ENCODE measurements around the gene PRPSAP2. TPM values are rescaled to one million over a fixed set of nuclear protein-coding genes. Genes with fewer than 3 reads are reported as not detected.

PRPSAP2 gene
- total RNA-seq, 1 experiment from 2014 or later: 24.6 TPM

GRCh38 chr17:18975597-18975996, 117.7 kb downstream of the PRPSAP2 start:
- Mint-ChIP-seq H3K27ac (ENCODE audit: unreplicated experiment) (no peak overlapping the region), H3K27me3 (ENCODE audit: unreplicated experiment) (no peaks in the 10 kb centered on the region), H3K4me3 (ENCODE audit: low read depth, unreplicated experiment) (no peak overlapping the region), H3K4me1 (ENCODE audit: low read depth, unreplicated experiment) (no peaks in the 10 kb centered on the region), H3K9me3 (ENCODE audit: low read depth, unreplicated experiment) (no peaks in the 10 kb centered on the region), H3K36me3 (ENCODE audit: insufficient read depth, unreplicated experiment) (peaks cover 18% of the 10 kb centered on the region)
- intact Hi-C loops (cut with micrococcal nuclease; ENCODE audit: unreplicated experiment): no loop called here
- CTCF ChIA-PET: no interaction called here
- no peak for TF ChIP-seq CTCF (IDR thresholded peaks at IDR 0.05; ENCODE audit: unreplicated experiment)
- BruUV-seq (replicated peaks): no TSS peak
- DNase-seq: no peak

GRCh38 chr17:18976201-18976600, 118.3 kb downstream of the PRPSAP2 start:
- Mint-ChIP-seq H3K36me3 (ENCODE audit: insufficient read depth, unreplicated experiment) (peaks cover 18% of the 10 kb centered on the region), H3K27me3 (ENCODE audit: unreplicated experiment) (no peaks in the 10 kb centered on the region), H3K27ac (ENCODE audit: unreplicated experiment) (no peak overlapping the region), H3K4me3 (ENCODE audit: low read depth, unreplicated experiment) (no peak overlapping the region), H3K4me1 (ENCODE audit: low read depth, unreplicated experiment) (no peaks in the 10 kb centered on the region), H3K9me3 (ENCODE audit: low read depth, unreplicated experiment) (no peaks in the 10 kb centered on the region)
- no peak for DNase-seq
- CTCF ChIA-PET: no interaction called here
- intact Hi-C loops (cut with micrococcal nuclease; ENCODE audit: unreplicated experiment): no loop called here
- BruUV-seq (replicated peaks): no TSS peak
- no peak for TF ChIP-seq CTCF (IDR thresholded peaks at IDR 0.05; ENCODE audit: unreplicated experiment)

GRCh38 chr17:18977021-18977420, 119.1 kb downstream of the PRPSAP2 start:
- TF ChIP-seq CTCF (IDR thresholded peaks at IDR 0.05; ENCODE audit: unreplicated experiment): no peak
- no TSS peak for BruUV-seq (replicated peaks)
- no peaks in the 10 kb centered on the region for H3K9me3 Mint-ChIP-seq (ENCODE audit: low read depth, unreplicated experiment)
- DNase-seq: no peak
- H3K4me1 Mint-ChIP-seq (ENCODE audit: low read depth, unreplicated experiment): peaks cover 3% of the 10 kb centered on the region
- no peak overlapping the region for H3K4me3 Mint-ChIP-seq (ENCODE audit: low read depth, unreplicated experiment)
- H3K36me3 Mint-ChIP-seq (ENCODE audit: insufficient read depth, unreplicated experiment): peaks cover 22% of the 10 kb centered on the region
- no peak overlapping the region for H3K27ac Mint-ChIP-seq (ENCODE audit: unreplicated experiment)
- no peaks in the 10 kb centered on the region for H3K27me3 Mint-ChIP-seq (ENCODE audit: unreplicated experiment)
- CTCF ChIA-PET: no interaction called here
- intact Hi-C loops (cut with micrococcal nuclease; ENCODE audit: unreplicated experiment): no loop called here

- peaks cover 8% of the 10 kb centered on the region for H3K4me1 Mint-ChIP-seq (ENCODE audit: low read depth, unreplicated experiment)
- no peak overlapping the region for H3K27ac Mint-ChIP-seq (ENCODE audit: unreplicated experiment)
- intact Hi-C loops (cut with micrococcal nuclease; ENCODE audit: unreplicated experiment): no loop called here
- H3K4me3 Mint-ChIP-seq (ENCODE audit: low read depth, unreplicated experiment): no peak overlapping the region
- H3K9me3 Mint-ChIP-seq (ENCODE audit: low read depth, unreplicated experiment): no peaks in the 10 kb centered on the region
- DNase-seq: no peak
- no peak for TF ChIP-seq CTCF (IDR thresholded peaks at IDR 0.05; ENCODE audit: unreplicated experiment)
- CTCF ChIA-PET: no interaction called here
- H3K27me3 Mint-ChIP-seq (ENCODE audit: unreplicated experiment): no peaks in the 10 kb centered on the region
- no TSS peak for BruUV-seq (replicated peaks)
- H3K36me3 Mint-ChIP-seq (ENCODE audit: insufficient read depth, unreplicated experiment): peaks cover 28% of the 10 kb centered on the region
Measured at GRCh38 chr17:18977646-18978045, 119.7 kb downstream of the PRPSAP2 start.

GRCh38 chr17:18978050-18978449, 120.1 kb downstream of the PRPSAP2 start:
- Mint-ChIP-seq H3K4me3 (ENCODE audit: low read depth, unreplicated experiment) (no peak overlapping the region), H3K9me3 (ENCODE audit: low read depth, unreplicated experiment) (no peaks in the 10 kb centered on the region), H3K27ac (ENCODE audit: unreplicated experiment) (no peak overlapping the region), H3K36me3 (ENCODE audit: insufficient read depth, unreplicated experiment) (peaks cover 28% of the 10 kb centered on the region), H3K27me3 (ENCODE audit: unreplicated experiment) (no peaks in the 10 kb centered on the region), H3K4me1 (ENCODE audit: low read depth, unreplicated experiment) (peaks cover 8% of the 10 kb centered on the region)
- no peak for DNase-seq
- intact Hi-C loops (cut with micrococcal nuclease; ENCODE audit: unreplicated experiment): no loop called here
- TF ChIP-seq CTCF (IDR thresholded peaks at IDR 0.05; ENCODE audit: unreplicated experiment): no peak
- BruUV-seq (replicated peaks): no TSS peak
- CTCF ChIA-PET: no interaction called here
